ENCODE measurements around the gene TESK1.
"Not testable (repeated sequence)": the region's sequence is repeated elsewhere in the genome, so short reads cannot be mapped to it uniquely, and the experiment has no call there.

Gene TESK1

GRCh38 chr9:35636135-35636876 lies 31.2 kb downstream of the TESK1 start:
- DNase-seq (ENCODE audit: extremely low spot score) = no peak
- no peak for TF ChIP-seq CTCF (IDR thresholded peaks at IDR 0.05; ENCODE audit: control extremely low read depth, extremely low read depth, low read depth, missing control alignments)
- ChIA-PET POLR2A (no interaction called here), CTCF (interaction anchor here (1.1 to 5.7 kb wide), 3 partner anchors 10 to 24 kb away, joined by 4 to 36 read pairs (median 6); partner anchors contain the start of genes CCDC107 and RMRP)

GRCh38 chr9:35636877-35637246 lies 31.8 kb downstream of the TESK1 start:
- CTCF ChIA-PET = interaction anchor here (1.1 to 5.7 kb wide), 3 partner anchors 9 to 25 kb away, joined by 4 to 36 read pairs (median 6); partner anchors contain the start of genes CCDC107 and RMRP
- POLR2A ChIA-PET = not testable (repeated sequence)

GRCh38 chr9:35637427-35637955 lies 32.4 kb downstream of the TESK1 start:
- POLR2A ChIA-PET; DNase-seq (ENCODE audit: extremely low spot score): not testable (repeated sequence)
- CTCF ChIA-PET = interaction anchor here (1.5 kb wide), 1 partner anchor 10 kb away, joined by 7 read pairs; no protein-coding TSS in a partner anchor

More at GRCh38 chr9:35636877-35637246, 31.8 kb downstream of the TESK1 start:
- not testable (repeated sequence) for DNase-seq (ENCODE audit: extremely low spot score)

DNA sequence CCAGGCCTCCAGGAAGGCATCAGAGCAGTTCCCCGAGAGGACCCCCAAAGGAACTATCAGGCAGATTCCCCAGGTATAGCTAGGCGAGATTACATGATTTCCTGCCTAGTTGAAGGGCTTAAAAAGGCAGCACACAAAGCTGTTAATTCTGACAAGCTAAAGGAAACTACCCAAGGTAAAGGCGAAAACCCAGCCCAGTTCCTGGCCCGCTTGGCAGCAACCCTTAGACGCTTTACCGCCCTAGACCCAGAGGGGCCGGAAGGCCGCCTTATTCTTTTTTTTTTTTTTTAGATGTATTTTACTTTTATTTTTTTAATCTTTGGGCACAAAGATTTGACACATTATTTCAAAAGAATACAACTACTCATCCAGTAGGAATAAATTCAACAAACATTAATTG lies 33.7 kb downstream of the TESK1 start:
- CTCF ChIA-PET = interaction anchor here (1.1 to 3.2 kb wide), 5 partner anchors 9 to 93 kb away, joined by 3 to 7 read pairs (median 4); partner anchors contain the start of gene TLN1
- POLR2A ChIA-PET; DNase-seq (ENCODE audit: extremely low spot score): not testable (repeated sequence)

GRCh38 chr9:35639225-35639624 lies 34.2 kb downstream of the TESK1 start:
- DNase-seq (ENCODE audit: extremely low spot score); POLR2A ChIA-PET: not testable (repeated sequence)
- CTCF ChIA-PET = interaction anchor here (1.1 to 3.2 kb wide), 9 partner anchors 9 to 187 kb away, joined by 3 to 7 read pairs (median 4); partner anchors contain the start of gene TLN1

GRCh38 chr9:35639631-35640030 lies 34.6 kb downstream of the TESK1 start:
- no peak for TF ChIP-seq CTCF (IDR thresholded peaks at IDR 0.05; ENCODE audit: control extremely low read depth, extremely low read depth, low read depth, missing control alignments)
- DNase-seq (ENCODE audit: extremely low spot score) = no peak
- ChIA-PET CTCF (interaction anchor here (0.7 to 3.2 kb wide), 9 partner anchors 18 to 187 kb away, joined by 3 to 7 read pairs (median 4); partner anchors contain the start of genes CCDC107, RMRP and TLN1), POLR2A (no interaction called here)

GRCh38 chr9:35640431-35640830 lies 35.4 kb downstream of the TESK1 start:
- DNase-seq (ENCODE audit: extremely low spot score); POLR2A ChIA-PET: not testable (repeated sequence)
- CTCF ChIA-PET = interaction anchor here (0.7 to 3.2 kb wide), 7 partner anchors 17 to 186 kb away, joined by 3 to 7 read pairs (median 4); partner anchors contain the start of genes CCDC107, RMRP and TLN1

GRCh38 chr9:35641478-35641877 lies 36.4 kb downstream of the TESK1 start:
- POLR2A ChIA-PET; DNase-seq (ENCODE audit: extremely low spot score): not testable (repeated sequence)
- CTCF ChIA-PET = interaction anchor here (3.2 kb wide), 1 partner anchor 20 kb away, joined by 7 read pairs; no protein-coding TSS in a partner anchor

DNA sequence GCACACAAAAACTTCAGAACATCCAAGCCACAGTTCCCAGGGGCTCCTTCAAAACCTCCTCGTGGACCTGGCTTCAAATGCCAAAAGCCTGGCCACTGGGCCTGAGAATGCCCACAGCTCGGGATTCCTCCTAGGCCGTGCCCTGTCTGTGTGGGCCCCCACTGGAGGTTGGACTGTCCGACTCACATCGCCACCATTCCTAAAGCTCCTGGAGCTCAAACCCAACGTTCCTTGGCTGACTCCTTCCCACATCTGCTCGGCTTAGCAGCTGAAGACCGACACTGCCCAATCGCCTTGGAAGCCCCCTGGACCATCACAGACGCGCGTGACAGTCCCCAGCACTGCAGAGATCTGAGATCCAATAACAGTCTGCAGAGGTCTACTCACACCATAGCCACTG lies 38.0 kb downstream of the TESK1 start:
- DNase-seq (ENCODE audit: extremely low spot score) = no peak
- CTCF ChIA-PET = interaction anchor here (1.4 to 4.5 kb wide), 2 partner anchors 14 to 109 kb away, joined by 3 to 26 read pairs; no protein-coding TSS in a partner anchor
- POLR2A ChIA-PET = no interaction called here
- TF ChIP-seq CTCF (IDR thresholded peaks at IDR 0.05; ENCODE audit: control extremely low read depth, extremely low read depth, low read depth, missing control alignments) = no peak

DNA sequence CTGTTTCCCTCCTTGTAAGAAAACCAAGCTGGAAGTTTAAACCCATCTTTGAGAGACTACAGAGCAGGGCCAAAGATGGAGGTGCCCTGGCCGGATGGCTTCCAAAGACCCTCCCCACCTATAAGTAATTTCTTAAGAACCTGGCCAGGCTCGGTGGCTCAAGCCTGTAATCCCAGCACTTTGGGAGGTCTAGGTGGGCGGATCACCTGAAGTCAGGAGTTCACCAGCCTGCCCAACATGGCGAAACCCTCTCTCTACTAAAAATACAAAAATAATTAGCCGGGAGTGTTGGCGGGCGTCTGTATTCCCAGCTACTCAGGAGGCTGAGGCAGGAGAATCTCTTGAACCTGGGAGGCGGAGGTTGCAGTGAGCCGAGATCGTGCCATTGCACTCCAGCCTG lies 40.7 kb downstream of the TESK1 start:
- ChIA-PET CTCF (interaction anchor here (0.6 to 7.2 kb wide), 19 partner anchors 12 to 189 kb away, joined by 3 to 138 read pairs (median 6); partner anchors contain the start of genes ARHGEF39, CCDC107, CD72 and CREB3), POLR2A (interaction anchor here (1.0 to 1.6 kb wide), 2 partner anchors 12 to 86 kb away, joined by 3 to 5 read pairs; partner anchors contain the start of genes CCDC107, CREB3, RMRP and TLN1)
- peak; percentile 6 for DNase-seq (ENCODE audit: extremely low spot score)

Measured in GM10248 (cell line).